Psoas muscle (tissue), 8 donors: ENCODE measurements around the gene EYA2. TPM values are rescaled to one million over a fixed set of nuclear protein-coding genes. Genes with fewer than 3 reads are reported as not detected.

Source experiments
- ATAC-seq, 4 donors: fragments of 200-7000 bp; cut with Tn5 transposase; one replicate each; pipeline ENCODE4 v1.9.1; 2020; ENCODE audit warnings: moderate library complexity in 3 of 4, mild to moderate bottlenecking in 2 of 4
- DNase-seq, 2 donors: peaks; one replicate each; pipeline ENCODE4 v3.0.0-alpha.2; 2020
- H3K27ac ChIP-seq: fragments of 200-600 bp; one replicate; pipeline ENCODE4 v1.8.0; 2022
- H3K27me3 ChIP-seq, 3 donors: fragments of 200-600 bp in 1 of 3; one replicate each; pipeline versions ENCODE4 v1.6.1 to v1.8.0; 2013 to 2022; ENCODE audit warnings: low read length in 2 of 3, mild to moderate bottlenecking in 2 of 3, moderate library complexity in 1 of 3; ENCODE audit not compliant: insufficient read depth in 3 of 3
- H3K36me3 ChIP-seq, 2 donors: fragments of 200-600 bp in 1 of 2; one replicate each; pipeline versions ENCODE4 v1.6.1 to v1.8.0; 2013 to 2022; ENCODE audit warnings: low read depth in 1 of 2, mild to moderate bottlenecking in 1 of 2, moderate library complexity in 1 of 2; ENCODE audit not compliant: insufficient read depth in 1 of 2
- H3K4me1 ChIP-seq: fragments of 200-600 bp; one replicate; pipeline ENCODE4 v1.8.0; 2022
- H3K4me3 ChIP-seq: fragments of 200-600 bp; one replicate; pipeline ENCODE4 v1.8.0; 2022; ENCODE audit warnings: mild to moderate bottlenecking
- H3K9me3 ChIP-seq: fragments of 200-600 bp; one replicate; pipeline ENCODE4 v1.8.0; 2022
- WGBS, 3 donors: extraction: QIAGEN DNeasy Blood & Tissue Kit; methylation state at CpG; one replicate each; pipeline versions ENCODE4 v1.1.6 to v1.1.7; 2013; 5-methylcytosine and 5-hydroxymethylcytosine counted together
- intact Hi-C, 2 donors: fragments of 100-400 bp; cut with DNase I; formaldehyde crosslinking; loops; one replicate each; pipeline versions ENCODE4 v1.11.0 to v1.14.2; 2022
- polyA plus RNA-seq, 3 donors: library from polyadenylated mRNA; stranded (reverse); fragments of 200-250 nt; gene quantifications; one replicate each; pipeline ENCODE4 v1.2.3, GENCODE V29; 2013
- total RNA-seq, 4 donors: library from RNA; stranded (reverse); fragmentation: NEBNext Ultra II Directional in 2 of 4; extraction: Animal tissue kit (Norgen Biotek cat#: 25700) in 2 of 4; gene quantifications; one replicate each; pipeline versions ENCODE4 v1.2.1 to v1.2.4, GENCODE V29; 2021 to 2023
- TF ChIP-seq, protein P1 (sequence below): fragments of 200-600 bp; IDR thresholded peaks from one replicate; pipeline ENCODE4 v1.8.0; 2022; ENCODE audit warnings: antibody characterized with exemption
- donor health status: healthy with polysubstance abuse.
- donor health status: DM: no; HTN: no; CAD: no; lungs with moderate emphysema.
- donor health status: Bipolar disorder and iron deficiency.
- donor health status: healthy.
- donor health status: DM: yes; HTN: yes; CAD: no.
- donor health status: DM: no; HTN: no; CAD: no.
- donor health status: DM: no; HTN: no; CAD: no.
- donor health status: DM: yes; HTN: yes; CAD: no.

Gene EYA2
- total and polyA plus RNA-seq, 7 donors = 0.72 to 4.0 (median 2.0) TPM

DNA sequence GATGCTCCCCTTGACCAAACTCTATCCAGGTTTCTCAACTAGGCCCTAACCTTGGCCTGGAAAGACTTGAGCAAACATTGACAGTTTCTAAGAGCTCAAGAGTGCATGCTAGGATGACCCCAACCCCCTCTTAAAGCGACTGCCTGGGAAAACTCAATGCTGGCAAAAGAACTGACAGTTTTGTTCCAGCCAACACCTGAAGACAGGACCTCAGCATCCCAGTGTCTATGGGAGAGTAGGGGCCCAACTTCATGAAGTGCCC is 341.9 kb downstream of the EYA2 start:
- Histone ChIP-seq H3K9me3 (no peaks in the 10 kb centered on the region), H3K4me3 (no peak overlapping the region), H3K4me1 (no peaks in the 10 kb centered on the region), H3K27ac (no peak overlapping the region), H3K36me3 (peaks cover 14 to 81% of the 10 kb centered on the region in 2 donors), H3K27me3 (no peaks in the 10 kb centered on the region)
- intact Hi-C loops = no loop called here
- TF ChIP-seq, protein P1, sequence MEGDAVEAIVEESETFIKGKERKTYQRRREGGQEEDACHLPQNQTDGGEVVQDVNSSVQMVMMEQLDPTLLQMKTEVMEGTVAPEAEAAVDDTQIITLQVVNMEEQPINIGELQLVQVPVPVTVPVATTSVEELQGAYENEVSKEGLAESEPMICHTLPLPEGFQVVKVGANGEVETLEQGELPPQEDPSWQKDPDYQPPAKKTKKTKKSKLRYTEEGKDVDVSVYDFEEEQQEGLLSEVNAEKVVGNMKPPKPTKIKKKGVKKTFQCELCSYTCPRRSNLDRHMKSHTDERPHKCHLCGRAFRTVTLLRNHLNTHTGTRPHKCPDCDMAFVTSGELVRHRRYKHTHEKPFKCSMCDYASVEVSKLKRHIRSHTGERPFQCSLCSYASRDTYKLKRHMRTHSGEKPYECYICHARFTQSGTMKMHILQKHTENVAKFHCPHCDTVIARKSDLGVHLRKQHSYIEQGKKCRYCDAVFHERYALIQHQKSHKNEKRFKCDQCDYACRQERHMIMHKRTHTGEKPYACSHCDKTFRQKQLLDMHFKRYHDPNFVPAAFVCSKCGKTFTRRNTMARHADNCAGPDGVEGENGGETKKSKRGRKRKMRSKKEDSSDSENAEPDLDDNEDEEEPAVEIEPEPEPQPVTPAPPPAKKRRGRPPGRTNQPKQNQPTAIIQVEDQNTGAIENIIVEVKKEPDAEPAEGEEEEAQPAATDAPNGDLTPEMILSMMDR = no peak
- no peak for DNase-seq
- 96 to 100% (median 100%) methylated on average over 1 of the region's 1 CpG for WGBS, 3 donors
- ATAC-seq = no peak

DNA sequence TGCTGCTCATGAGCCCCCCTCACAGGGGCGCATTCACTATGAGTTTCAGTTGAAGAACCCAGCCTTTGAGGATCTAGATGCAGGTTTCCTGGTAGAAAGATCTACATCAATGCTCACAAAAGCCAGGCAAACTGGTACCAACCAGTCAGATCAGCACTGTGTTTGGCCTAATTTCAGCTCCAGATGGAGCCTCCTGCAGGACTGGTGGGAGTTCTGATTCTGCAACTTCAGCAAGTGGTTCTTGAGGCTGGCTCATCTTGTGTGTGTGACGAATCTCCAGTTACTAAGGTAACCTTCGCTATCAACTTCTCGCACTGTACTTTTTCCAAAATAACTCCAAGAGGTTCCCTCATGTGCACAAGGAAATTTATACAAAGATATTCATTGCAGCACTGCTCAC is 343.1 kb downstream of the EYA2 start:
- intact Hi-C loops = no loop called here
- ATAC-seq = no peak
- WGBS, 3 donors = 95 to 98% (median 97%) methylated on average over 4 of the region's 4 CpGs
- H3K9me3 ChIP-seq = no peaks in the 10 kb centered on the region
- H3K36me3 ChIP-seq = peaks cover 11 to 79% of the 10 kb centered on the region in 2 donors
- H3K27ac ChIP-seq = no peak overlapping the region
- H3K4me1 ChIP-seq = no peaks in the 10 kb centered on the region
- no peaks in the 10 kb centered on the region for H3K27me3 ChIP-seq
- no peak for DNase-seq
- TF ChIP-seq, protein P1 = no peak
- H3K4me3 ChIP-seq = no peak overlapping the region

Other genes with a start within 250 kb of the EYA2 start
- gene SLC13A3, start 243.4 kb upstream of the EYA2 start, total RNA-seq = under 1 TPM; 0.13 to 0.38 (median 0.23) TPM
- under 1 TPM; 0.04 to 0.32 (median 0.06) TPM for gene SLC13A3, start 243.4 kb upstream of the EYA2 start, polyA plus RNA-seq
- 10 to 100 TPM in 2 of 4 donors, 1 to 10 TPM in 2; 5.8 to 10.7 (median 9.6) TPM for gene TP53RK, start 205.4 kb upstream of the EYA2 start, total RNA-seq
- gene TP53RK, start 205.4 kb upstream of the EYA2 start, polyA plus RNA-seq = 10 to 100 TPM in 1 of 3 donors, 1 to 10 TPM in 2; 7.0 to 12.9 (median 9.3) TPM
- gene SLC2A10, start 185.2 kb upstream of the EYA2 start, total RNA-seq = 1 to 10 TPM in 3 of 4 donors, under 1 TPM in 1; 0.40 to 1.7 (median 1.3) TPM
- gene SLC2A10, start 185.2 kb upstream of the EYA2 start, polyA plus RNA-seq = 1 to 10 TPM in 1 of 3 donors, under 1 TPM in 2; 0.61 to 1.3 (median 0.84) TPM